Effector memory CD4-positive, alpha-beta T cell (primary cell): ENCODE results near the gene MGARP.

ENCODE experiments used
- DNase-seq, 3 donors: peaks; one replicate each; pipeline ENCODE4 v3.0.0-alpha.2; 2020
- H3K27ac ChIP-seq: 2 replicates; pipeline ENCODE4 v1.7.0; 2013; ENCODE audit warnings: mild to moderate bottlenecking, low read length, moderate library complexity; ENCODE audit not compliant: insufficient read depth, poor library complexity, severe bottlenecking
- H3K27me3 ChIP-seq: replicated peaks from 2 replicates; pipeline ENCODE4 v1.7.0; 2013; ENCODE audit warnings: mild to moderate bottlenecking, low read length; ENCODE audit not compliant: insufficient read depth, control insufficient read depth, poor library complexity, severe bottlenecking
- H3K36me3 ChIP-seq: 2 replicates; pipeline ENCODE4 v1.7.0; 2013; ENCODE audit warnings: mild to moderate bottlenecking, low read length, moderate library complexity; ENCODE audit not compliant: control insufficient read depth, insufficient read depth
- H3K4me1 ChIP-seq: 2 replicates; pipeline ENCODE4 v1.7.0; 2013; ENCODE audit warnings: low read length, mild to moderate bottlenecking; ENCODE audit not compliant: control insufficient read depth, insufficient read depth, poor library complexity, severe bottlenecking
- H3K4me3 ChIP-seq: 2 replicates; pipeline ENCODE4 v1.7.0; 2013; ENCODE audit warnings: low read length, low read depth, mild to moderate bottlenecking; ENCODE audit not compliant: insufficient read depth, poor library complexity, severe bottlenecking
- H3K9me3 ChIP-seq: 2 replicates; pipeline ENCODE4 v1.7.0; 2013; ENCODE audit warnings: mild to moderate bottlenecking, low read length, moderate library complexity; ENCODE audit not compliant: control insufficient read depth

Gene MGARP

DNA sequence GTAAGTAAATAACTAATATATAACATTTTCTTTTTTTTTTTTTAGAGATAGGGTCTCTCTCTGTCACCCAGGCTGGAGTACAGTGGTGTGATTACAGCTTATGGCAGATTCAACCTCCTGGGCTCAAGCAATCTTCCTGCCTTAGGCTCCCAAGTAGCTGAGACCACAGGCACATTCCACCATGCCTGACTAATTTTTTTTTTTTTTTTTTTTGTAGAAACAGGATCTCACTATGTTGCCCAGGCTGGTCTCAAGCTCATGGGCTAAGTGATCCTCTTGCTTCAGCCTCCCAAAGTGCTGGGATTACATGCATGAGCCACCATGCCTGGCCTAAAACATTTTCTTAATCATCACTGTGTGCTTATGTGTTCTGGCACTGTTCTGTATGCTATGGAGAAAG lies 32.8 kb downstream of the MGARP start:
- Histone ChIP-seq H3K4me3 (no peak overlapping the region), H3K4me1 (no peaks in the 10 kb centered on the region), H3K27me3 (no peaks in the 10 kb centered on the region), H3K36me3 (no peaks in the 10 kb centered on the region), H3K27ac (no peak overlapping the region), H3K9me3 (no peaks in the 10 kb centered on the region)
- no peak for DNase-seq

GRCh38 chr4:139246166-139246565 lies 33.9 kb downstream of the MGARP start:
- no peak for DNase-seq
- no peaks in the 10 kb centered on the region for H3K4me1 ChIP-seq
- no peaks in the 10 kb centered on the region for H3K36me3 ChIP-seq
- H3K9me3 ChIP-seq: no peaks in the 10 kb centered on the region
- H3K4me3 ChIP-seq: no peak overlapping the region
- no peak overlapping the region for H3K27ac ChIP-seq
- no peaks in the 10 kb centered on the region for H3K27me3 ChIP-seq

- no peak for DNase-seq
- Histone ChIP-seq H3K4me1 (no peaks in the 10 kb centered on the region), H3K9me3 (no peaks in the 10 kb centered on the region), H3K27me3 (no peaks in the 10 kb centered on the region), H3K27ac (no peak overlapping the region), H3K4me3 (no peak overlapping the region), H3K36me3 (no peaks in the 10 kb centered on the region)
These were observed 34.4 kb downstream of the MGARP start for GRCh38 chr4:139245590-139245989.

DNA sequence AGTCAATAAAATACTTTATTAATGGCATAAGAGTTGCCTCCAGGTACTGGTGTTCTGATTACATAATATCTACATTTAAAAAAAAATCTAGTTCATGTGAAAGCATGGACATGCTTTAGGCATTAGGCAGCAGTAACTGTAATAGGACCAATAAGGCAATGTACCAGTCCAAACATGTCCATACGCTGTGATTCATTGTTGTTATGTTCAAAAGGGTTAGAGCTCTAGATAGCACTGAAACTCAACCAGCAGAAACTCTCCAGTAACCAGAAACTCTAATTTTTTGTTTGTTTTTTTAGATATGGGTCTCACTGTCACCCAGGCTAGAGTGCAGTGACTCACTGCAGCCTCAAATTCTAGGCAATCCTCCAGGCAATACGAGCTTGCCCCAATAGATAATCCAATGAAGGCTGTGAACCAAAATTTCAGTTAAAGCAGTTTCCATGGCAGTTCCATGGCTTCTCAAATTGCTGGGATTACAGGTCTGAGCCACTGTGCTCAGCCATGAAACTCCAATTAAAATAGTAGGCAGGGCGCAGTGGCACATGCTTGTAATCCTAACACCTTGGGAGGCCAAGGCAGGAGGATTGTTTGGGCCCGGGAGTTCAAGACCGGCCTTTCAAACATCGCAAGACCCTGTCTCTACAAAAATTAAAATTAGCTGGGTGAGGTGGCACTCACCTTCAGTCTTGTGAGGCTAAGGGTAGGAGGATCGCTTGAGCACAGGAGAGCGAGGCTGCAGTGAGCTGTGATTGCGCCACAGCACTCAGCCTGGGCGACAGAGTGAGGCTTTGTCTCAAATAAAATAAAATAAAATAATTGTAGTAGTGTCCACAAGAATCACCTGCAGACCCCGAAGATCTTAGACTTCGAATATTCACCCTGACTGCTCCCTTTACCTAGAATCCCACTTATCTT lies 36.3 kb downstream of the MGARP start:
- H3K9me3 ChIP-seq: no peaks in the 10 kb centered on the region
- no peaks in the 10 kb centered on the region for H3K36me3 ChIP-seq
- no peak overlapping the region for H3K27ac ChIP-seq
- H3K27me3 ChIP-seq: no peaks in the 10 kb centered on the region
- no peaks in the 10 kb centered on the region for H3K4me1 ChIP-seq
- no peak for DNase-seq
- H3K4me3 ChIP-seq: no peak overlapping the region

- Histone ChIP-seq H3K4me1 (no peaks in the 10 kb centered on the region), H3K4me3 (no peak overlapping the region), H3K36me3 (no peaks in the 10 kb centered on the region), H3K9me3 (no peaks in the 10 kb centered on the region), H3K27ac (no peak overlapping the region), H3K27me3 (no peaks in the 10 kb centered on the region)
- DNase-seq: no peak
These were observed 37.4 kb downstream of the MGARP start for GRCh38 chr4:139242511-139243051.

DNA sequence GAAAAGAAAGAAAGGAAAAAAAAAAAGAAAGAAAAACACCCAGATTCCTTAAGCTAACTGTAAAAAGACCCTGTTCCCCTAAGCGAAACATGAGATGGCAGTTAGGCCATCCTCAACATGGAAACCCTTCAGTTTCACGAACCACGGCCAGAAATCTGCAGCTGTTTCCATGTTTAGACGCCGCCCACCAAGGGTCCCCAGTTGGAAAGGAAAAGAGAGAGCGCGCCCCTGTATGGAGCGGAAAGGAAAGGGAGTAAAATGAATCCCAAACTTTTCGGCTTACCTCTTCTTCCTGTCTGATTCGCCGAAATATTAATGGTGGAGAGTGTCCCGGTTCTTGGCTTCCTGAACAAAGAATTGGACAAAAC lies 38.3 kb downstream of the MGARP start:
- Histone ChIP-seq H3K9me3 (no peaks in the 10 kb centered on the region), H3K4me3 (no peak overlapping the region), H3K36me3 (no peaks in the 10 kb centered on the region), H3K27me3 (no peaks in the 10 kb centered on the region), H3K4me1 (no peaks in the 10 kb centered on the region), H3K27ac (no peak overlapping the region)
- DNase-seq: no peak

- no peak for DNase-seq
- H3K4me1 ChIP-seq: no peaks in the 10 kb centered on the region
- no peak overlapping the region for H3K27ac ChIP-seq
- no peak overlapping the region for H3K4me3 ChIP-seq
- no peaks in the 10 kb centered on the region for H3K36me3 ChIP-seq
- no peaks in the 10 kb centered on the region for H3K9me3 ChIP-seq
- no peaks in the 10 kb centered on the region for H3K27me3 ChIP-seq
These were observed 38.8 kb downstream of the MGARP start for GRCh38 chr4:139241086-139241783.

DNA sequence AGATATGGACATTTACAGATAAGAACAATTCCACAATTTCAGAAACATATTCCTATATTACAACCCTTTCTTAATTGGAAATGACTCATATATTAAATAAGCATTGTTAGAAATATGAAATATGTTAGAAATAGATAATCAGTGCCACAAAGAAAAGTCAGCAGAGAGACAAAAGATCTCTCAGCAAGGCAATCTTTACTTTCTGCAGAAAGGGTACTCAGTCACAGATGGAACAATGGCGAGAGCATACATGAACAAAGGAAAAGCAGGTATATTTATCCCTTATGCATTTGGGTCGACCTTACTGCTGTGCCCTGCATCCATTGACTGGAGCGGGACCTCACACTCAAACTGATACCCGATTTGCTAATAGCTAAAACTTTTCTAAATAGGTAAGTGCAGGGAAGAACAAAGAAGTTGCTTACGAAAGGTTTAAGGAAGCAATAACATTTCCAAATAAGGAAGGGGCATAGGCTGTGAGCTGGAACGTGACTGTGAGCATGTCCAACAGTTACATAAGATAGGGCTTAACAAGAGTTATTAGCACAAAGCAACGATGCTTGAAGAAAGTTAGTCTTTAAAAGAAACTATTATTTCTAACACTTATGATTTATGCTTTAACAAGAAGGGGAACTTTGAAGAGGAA lies 40.8 kb downstream of the MGARP start:
- no peaks in the 10 kb centered on the region for H3K27me3 ChIP-seq
- no peak overlapping the region for H3K4me3 ChIP-seq
- H3K9me3 ChIP-seq: no peaks in the 10 kb centered on the region
- no peaks in the 10 kb centered on the region for H3K36me3 ChIP-seq
- no peak for DNase-seq
- H3K4me1 ChIP-seq: no peaks in the 10 kb centered on the region
- H3K27ac ChIP-seq: no peak overlapping the region

GRCh38 chr4:139234253-139234652 lies 45.8 kb downstream of the MGARP start:
- no peak for DNase-seq
- Histone ChIP-seq H3K4me3 (no peak overlapping the region), H3K27ac (no peak overlapping the region), H3K4me1 (no peaks in the 10 kb centered on the region), H3K9me3 (no peaks in the 10 kb centered on the region), H3K27me3 (no peaks in the 10 kb centered on the region), H3K36me3 (no peaks in the 10 kb centered on the region)
